HG03521 (cell line): ENCODE results near the gene ABR.
A peak's percentile ranks its signal among the peaks of the same experiment; 100 is the strongest.
"Not testable (repeated sequence)": the region's sequence is repeated elsewhere in the genome, so short reads cannot be mapped to it uniquely, and the experiment has no call there.

ENCODE experiments used
- ATAC-seq: cut with Tn5 transposase; IDR thresholded peaks from one replicate; pipeline ENCODE4 v1.9.1; 2021; ENCODE audit warnings: mild to moderate bottlenecking, moderate library complexity; ENCODE audit not compliant: unreplicated experiment

Gene ABR

GRCh38 chr17:1202291-1202690, 22.5 kb upstream of the ABR start:
- no peak for ATAC-seq

GRCh38 chr17:1201132-1201702, 21.4 kb upstream of the ABR start:
- no peak for ATAC-seq

GRCh38 chr17:1199271-1199743, 19.5 kb upstream of the ABR start:
- not testable (repeated sequence) for ATAC-seq

GRCh38 chr17:1197781-1198490, 18.2 kb upstream of the ABR start:
- ATAC-seq: peak; percentile 59

GRCh38 chr17:1197379-1197778, 17.6 kb upstream of the ABR start:
- no peak for ATAC-seq

GRCh38 chr17:1196946-1197345, 17.2 kb upstream of the ABR start:
- ATAC-seq: no peak

GRCh38 chr17:1192911-1193699, 13.3 kb upstream of the ABR start:
- ATAC-seq: no peak

GRCh38 chr17:1190751-1191331, 11.1 kb upstream of the ABR start:
- ATAC-seq: no peak

GRCh38 chr17:1188812-1189504, 9.2 kb upstream of the ABR start:
- ATAC-seq: no peak

- no peak for ATAC-seq
Observed at GRCh38 chr17:1186923-1187771, 7.4 kb upstream of the ABR start.

- no peak for ATAC-seq
Observed at GRCh38 chr17:1186214-1186820, 6.5 kb upstream of the ABR start.

GRCh38 chr17:1183171-1183873, 3.5 kb upstream of the ABR start:
- no peak for ATAC-seq

- no peak for ATAC-seq
Observed at GRCh38 chr17:1182811-1183170, 3.0 kb upstream of the ABR start.

GRCh38 chr17:1181753-1182137, 2.0 kb upstream of the ABR start:
- no peak for ATAC-seq

GRCh38 chr17:1180958-1181752, 1.4 kb upstream of the ABR start:
- no peak for ATAC-seq

GRCh38 chr17:1179112-1179817, 516 bp downstream of the ABR start:
- ATAC-seq: no peak

- ATAC-seq: no peak
Observed at GRCh38 chr17:1177016-1177700, 2.6 kb downstream of the ABR start.
